Measurements from ENCODE around the gene CDH5. TPM values are rescaled to one million over a fixed set of nuclear protein-coding genes. Genes with fewer than 3 reads are reported as not detected.

CDH5 gene
- total and polyA plus RNA-seq, 2 of the 13 experiments (the other 11 are each of a cell fraction or from before 2014, with no cell fraction given): 0.71 to 1.1 TPM

- TF ChIP-seq, protein P1, sequence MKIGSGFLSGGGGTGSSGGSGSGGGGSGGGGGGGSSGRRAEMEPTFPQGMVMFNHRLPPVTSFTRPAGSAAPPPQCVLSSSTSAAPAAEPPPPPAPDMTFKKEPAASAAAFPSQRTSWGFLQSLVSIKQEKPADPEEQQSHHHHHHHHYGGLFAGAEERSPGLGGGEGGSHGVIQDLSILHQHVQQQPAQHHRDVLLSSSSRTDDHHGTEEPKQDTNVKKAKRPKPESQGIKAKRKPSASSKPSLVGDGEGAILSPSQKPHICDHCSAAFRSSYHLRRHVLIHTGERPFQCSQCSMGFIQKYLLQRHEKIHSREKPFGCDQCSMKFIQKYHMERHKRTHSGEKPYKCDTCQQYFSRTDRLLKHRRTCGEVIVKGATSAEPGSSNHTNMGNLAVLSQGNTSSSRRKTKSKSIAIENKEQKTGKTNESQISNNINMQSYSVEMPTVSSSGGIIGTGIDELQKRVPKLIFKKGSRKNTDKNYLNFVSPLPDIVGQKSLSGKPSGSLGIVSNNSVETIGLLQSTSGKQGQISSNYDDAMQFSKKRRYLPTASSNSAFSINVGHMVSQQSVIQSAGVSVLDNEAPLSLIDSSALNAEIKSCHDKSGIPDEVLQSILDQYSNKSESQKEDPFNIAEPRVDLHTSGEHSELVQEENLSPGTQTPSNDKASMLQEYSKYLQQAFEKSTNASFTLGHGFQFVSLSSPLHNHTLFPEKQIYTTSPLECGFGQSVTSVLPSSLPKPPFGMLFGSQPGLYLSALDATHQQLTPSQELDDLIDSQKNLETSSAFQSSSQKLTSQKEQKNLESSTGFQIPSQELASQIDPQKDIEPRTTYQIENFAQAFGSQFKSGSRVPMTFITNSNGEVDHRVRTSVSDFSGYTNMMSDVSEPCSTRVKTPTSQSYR (CRISPR knock-in tag; IDR thresholded peaks at IDR 0.05; ENCODE audit: borderline replicate concordance): peak; percentile 73; the same call in 1 of the 2 replicates
- no peak for TF ChIP-seq TBP (CRISPR knock-in tag; IDR thresholded peaks at IDR 0.05)
- no peak for TF ChIP-seq NFYC (CRISPR knock-in tag; IDR thresholded peaks at IDR 0.05)
- TF ChIP-seq, protein P2, sequence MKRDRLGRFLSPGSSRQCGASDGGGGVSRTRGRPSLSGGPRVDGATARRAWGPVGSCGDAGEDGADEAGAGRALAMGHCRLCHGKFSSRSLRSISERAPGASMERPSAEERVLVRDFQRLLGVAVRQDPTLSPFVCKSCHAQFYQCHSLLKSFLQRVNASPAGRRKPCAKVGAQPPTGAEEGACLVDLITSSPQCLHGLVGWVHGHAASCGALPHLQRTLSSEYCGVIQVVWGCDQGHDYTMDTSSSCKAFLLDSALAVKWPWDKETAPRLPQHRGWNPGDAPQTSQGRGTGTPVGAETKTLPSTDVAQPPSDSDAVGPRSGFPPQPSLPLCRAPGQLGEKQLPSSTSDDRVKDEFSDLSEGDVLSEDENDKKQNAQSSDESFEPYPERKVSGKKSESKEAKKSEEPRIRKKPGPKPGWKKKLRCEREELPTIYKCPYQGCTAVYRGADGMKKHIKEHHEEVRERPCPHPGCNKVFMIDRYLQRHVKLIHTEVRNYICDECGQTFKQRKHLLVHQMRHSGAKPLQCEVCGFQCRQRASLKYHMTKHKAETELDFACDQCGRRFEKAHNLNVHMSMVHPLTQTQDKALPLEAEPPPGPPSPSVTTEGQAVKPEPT (CRISPR knock-in tag; IDR thresholded peaks at IDR 0.05; ENCODE audit: low read depth): 0 out of 2 replicates have a peak, but pooled peaks have one; percentile 3
- no peak for TF ChIP-seq ATM (IDR thresholded peaks at IDR 0.05; ENCODE audit: borderline replicate concordance)
- 0 out of 2 replicates have a peak, but pooled peaks have one; percentile 56 for TF ChIP-seq MTERF4 (CRISPR knock-in tag; IDR thresholded peaks at IDR 0.05)
- TF ChIP-seq ZNF788 (CRISPR knock-in tag; IDR thresholded peaks at IDR 0.05; ENCODE audit: borderline replicate concordance): peak; percentile 42; the same call in 1 of the 2 replicates
- peak; percentile 96 for TF ChIP-seq PAXIP1 (CRISPR knock-in tag; conservative IDR thresholded peaks at IDR 0.05)
- 0 out of 2 replicates have a peak, but pooled peaks have one; percentile 14 for TF ChIP-seq PITX1 (CRISPR knock-in tag; IDR thresholded peaks at IDR 0.05)
- TF ChIP-seq, protein P3, sequence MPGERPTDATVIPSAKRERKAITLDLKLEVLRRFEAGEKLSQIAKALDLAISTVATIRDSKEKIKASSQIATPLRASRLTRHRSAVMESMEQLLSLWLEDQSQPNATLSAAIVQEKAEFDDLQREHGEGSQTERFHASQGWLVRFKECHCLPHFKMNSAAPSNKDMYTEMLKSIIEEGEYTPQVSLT (CRISPR knock-in tag; IDR thresholded peaks at IDR 0.05; ENCODE audit: borderline replicate concordance, low read depth): no peak
- no peak for TF ChIP-seq ZNF484 (CRISPR knock-in tag; IDR thresholded peaks at IDR 0.05; ENCODE audit: borderline replicate concordance, low read depth)
- no peak for TF ChIP-seq TCF7 (IDR thresholded peaks at IDR 0.05; ENCODE audit: low read depth)
- TF ChIP-seq, protein P4, sequence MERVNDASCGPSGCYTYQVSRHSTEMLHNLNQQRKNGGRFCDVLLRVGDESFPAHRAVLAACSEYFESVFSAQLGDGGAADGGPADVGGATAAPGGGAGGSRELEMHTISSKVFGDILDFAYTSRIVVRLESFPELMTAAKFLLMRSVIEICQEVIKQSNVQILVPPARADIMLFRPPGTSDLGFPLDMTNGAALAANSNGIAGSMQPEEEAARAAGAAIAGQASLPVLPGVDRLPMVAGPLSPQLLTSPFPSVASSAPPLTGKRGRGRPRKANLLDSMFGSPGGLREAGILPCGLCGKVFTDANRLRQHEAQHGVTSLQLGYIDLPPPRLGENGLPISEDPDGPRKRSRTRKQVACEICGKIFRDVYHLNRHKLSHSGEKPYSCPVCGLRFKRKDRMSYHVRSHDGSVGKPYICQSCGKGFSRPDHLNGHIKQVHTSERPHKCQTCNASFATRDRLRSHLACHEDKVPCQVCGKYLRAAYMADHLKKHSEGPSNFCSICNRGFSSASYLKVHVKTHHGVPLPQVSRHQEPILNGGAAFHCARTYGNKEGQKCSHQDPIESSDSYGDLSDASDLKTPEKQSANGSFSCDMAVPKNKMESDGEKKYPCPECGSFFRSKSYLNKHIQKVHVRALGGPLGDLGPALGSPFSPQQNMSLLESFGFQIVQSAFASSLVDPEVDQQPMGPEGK (CRISPR knock-in tag; IDR thresholded peaks at IDR 0.05): peak; percentile 96
- TF ChIP-seq ZNF263 (CRISPR knock-in tag; IDR thresholded peaks at IDR 0.05): no peak
Measured at GRCh38 chr16:66387817-66388332, 21.4 kb downstream of the CDH5 start (continued).

All from HepG2 (cell line).